Measurements from ENCODE around the gene ICA1. TPM values are rescaled to one million over a fixed set of nuclear protein-coding genes. Genes with fewer than 3 reads are reported as not detected.

ICA1 gene
- total and polyA plus RNA-seq, 4 donors = 1.4 to 22.7 (median 8.1) TPM

DNA sequence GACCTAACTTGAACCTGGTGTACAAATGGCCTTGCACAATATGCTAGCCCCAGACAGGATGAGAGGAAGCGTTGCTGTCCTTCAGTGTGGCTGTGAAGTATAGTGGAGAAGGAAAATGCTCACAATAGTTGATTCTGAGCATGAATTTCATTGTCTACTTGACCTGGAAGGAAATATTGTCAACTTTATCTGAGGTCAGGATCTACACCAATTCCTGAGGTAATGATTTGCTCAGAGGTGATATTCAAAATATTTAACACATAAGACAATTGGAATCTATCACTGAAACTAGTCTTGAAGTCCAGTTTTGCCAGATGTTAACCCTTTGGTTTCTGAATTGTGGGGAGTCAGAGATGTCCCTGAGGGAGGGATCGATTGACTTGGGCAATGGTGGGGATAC, 20.9 kb upstream of the ICA1 start:
- no peak overlapping the region for H3K4me3 ChIP-seq (ENCODE audit: low read depth in 1 of 3, low read length in 3 of 3)
- no peak overlapping the region for H3K27ac ChIP-seq (ENCODE audit: low read depth in 1 of 2, low read length in 2 of 2)
- H3K9me3 ChIP-seq (ENCODE audit: control insufficient read depth in 4 of 4, low read length in 3 of 4) = no peaks in the 10 kb centered on the region
- no peak for DNase-seq (ENCODE audit: low spot score)
- no peak overlapping the region for H3K9ac ChIP-seq (ENCODE audit: low read depth in 1 of 2, low read length in 2 of 2)
- no peaks in the 10 kb centered on the region for H3K4me1 ChIP-seq (ENCODE audit: control insufficient read depth in 4 of 4, insufficient read depth in 4 of 4, low read length in 3 of 4)
- no peaks in the 10 kb centered on the region for H3K36me3 ChIP-seq (ENCODE audit: control insufficient read depth in 4 of 4, insufficient read depth in 3 of 4, low read depth in 1 of 4, low read length in 3 of 4)
- TF ChIP-seq, protein P1, sequence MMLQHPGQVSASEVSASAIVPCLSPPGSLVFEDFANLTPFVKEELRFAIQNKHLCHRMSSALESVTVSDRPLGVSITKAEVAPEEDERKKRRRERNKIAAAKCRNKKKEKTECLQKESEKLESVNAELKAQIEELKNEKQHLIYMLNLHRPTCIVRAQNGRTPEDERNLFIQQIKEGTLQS (IDR thresholded peaks at IDR 0.05) = no peak
- TF ChIP-seq GABPA (IDR thresholded peaks at IDR 0.05 in 1 of 2, conservative IDR thresholded peaks at IDR 0.05 in 1 of 2) (no peak), HNF4G (IDR thresholded peaks at IDR 0.05) (no peak), NR2F2 (IDR thresholded peaks at IDR 0.05) (no peak), RAD21 (IDR thresholded peaks at IDR 0.05) (no peak)
- H3K27me3 ChIP-seq (ENCODE audit: control insufficient read depth in 4 of 4, insufficient read depth in 4 of 4, low read length in 3 of 4) = no peaks in the 10 kb centered on the region
- 89% methylated on average over 2 of the region's 2 CpGs for WGBS

- no peaks in the 10 kb centered on the region for H3K36me3 ChIP-seq (ENCODE audit: control insufficient read depth in 4 of 4, insufficient read depth in 3 of 4, low read depth in 1 of 4, low read length in 3 of 4)
- no peaks in the 10 kb centered on the region for H3K4me1 ChIP-seq (ENCODE audit: control insufficient read depth in 4 of 4, insufficient read depth in 4 of 4, low read length in 3 of 4)
- no peak overlapping the region for H3K27ac ChIP-seq (ENCODE audit: low read depth in 1 of 2, low read length in 2 of 2)
- H3K27me3 ChIP-seq (ENCODE audit: control insufficient read depth in 4 of 4, insufficient read depth in 4 of 4, low read length in 3 of 4) = no peaks in the 10 kb centered on the region
- 73% methylated on average over 3 of the region's 3 CpGs for WGBS
- H3K9me3 ChIP-seq (ENCODE audit: control insufficient read depth in 4 of 4, low read length in 3 of 4) = no peaks in the 10 kb centered on the region
- no peak overlapping the region for H3K4me3 ChIP-seq (ENCODE audit: low read depth in 1 of 3, low read length in 3 of 3)
- no peak for DNase-seq (ENCODE audit: low spot score)
- H3K9ac ChIP-seq (ENCODE audit: low read depth in 1 of 2, low read length in 2 of 2) = no peak overlapping the region
- TF ChIP-seq TAF1 (conservative IDR thresholded peaks at IDR 0.05) (no peak), FOXA2 (IDR thresholded peaks at IDR 0.05) (no peak), YY1 (IDR thresholded peaks at IDR 0.05) (no peak), HNF4A (conservative IDR thresholded peaks at IDR 0.05) (peak in 1 of 2 donors; percentile 79), REST (IDR thresholded peaks at IDR 0.05) (no peak), RAD21 (IDR thresholded peaks at IDR 0.05) (peak in 1 of 2 donors; percentile 43), RXRA (IDR thresholded peaks at IDR 0.05) (peak in 1 of 2 donors; percentile 43), SP1 (IDR thresholded peaks at IDR 0.05) (peak; percentile 39), EGR1 (IDR thresholded peaks at IDR 0.05; ENCODE audit: low read depth in 2 of 2) (no peak), FOXA1 (IDR thresholded peaks at IDR 0.05) (no peak), HNF4G (IDR thresholded peaks at IDR 0.05) (peak; percentile 39), NR2F2 (IDR thresholded peaks at IDR 0.05) (peak; percentile 54)
- TF ChIP-seq, protein P1 (IDR thresholded peaks at IDR 0.05) = no peak
- TF ChIP-seq, protein P2, sequence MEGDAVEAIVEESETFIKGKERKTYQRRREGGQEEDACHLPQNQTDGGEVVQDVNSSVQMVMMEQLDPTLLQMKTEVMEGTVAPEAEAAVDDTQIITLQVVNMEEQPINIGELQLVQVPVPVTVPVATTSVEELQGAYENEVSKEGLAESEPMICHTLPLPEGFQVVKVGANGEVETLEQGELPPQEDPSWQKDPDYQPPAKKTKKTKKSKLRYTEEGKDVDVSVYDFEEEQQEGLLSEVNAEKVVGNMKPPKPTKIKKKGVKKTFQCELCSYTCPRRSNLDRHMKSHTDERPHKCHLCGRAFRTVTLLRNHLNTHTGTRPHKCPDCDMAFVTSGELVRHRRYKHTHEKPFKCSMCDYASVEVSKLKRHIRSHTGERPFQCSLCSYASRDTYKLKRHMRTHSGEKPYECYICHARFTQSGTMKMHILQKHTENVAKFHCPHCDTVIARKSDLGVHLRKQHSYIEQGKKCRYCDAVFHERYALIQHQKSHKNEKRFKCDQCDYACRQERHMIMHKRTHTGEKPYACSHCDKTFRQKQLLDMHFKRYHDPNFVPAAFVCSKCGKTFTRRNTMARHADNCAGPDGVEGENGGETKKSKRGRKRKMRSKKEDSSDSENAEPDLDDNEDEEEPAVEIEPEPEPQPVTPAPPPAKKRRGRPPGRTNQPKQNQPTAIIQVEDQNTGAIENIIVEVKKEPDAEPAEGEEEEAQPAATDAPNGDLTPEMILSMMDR (IDR thresholded peaks at IDR 0.05; ENCODE audit: low read depth, low read length, missing input control) = no peak
- TF ChIP-seq, protein P3, sequence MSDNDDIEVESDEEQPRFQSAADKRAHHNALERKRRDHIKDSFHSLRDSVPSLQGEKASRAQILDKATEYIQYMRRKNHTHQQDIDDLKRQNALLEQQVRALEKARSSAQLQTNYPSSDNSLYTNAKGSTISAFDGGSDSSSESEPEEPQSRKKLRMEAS (IDR thresholded peaks at IDR 0.05) = no peak
These were observed 20.2 kb upstream of the ICA1 start for GRCh38 chr7:8282162-8282561.
